ENCODE measurements around the gene FBXO34.

- TF ChIP-seq EZH2 (IDR thresholded peaks at IDR 0.05; ENCODE audit: borderline replicate concordance) (no peak), CTCF (IDR thresholded peaks at IDR 0.05; ENCODE audit: poor library complexity) (no peak)
Measured at GRCh38 chr14:55381040-55381439, 109.8 kb downstream of the FBXO34 start.

All from hepatocyte (in vitro differentiated cells).